GM19468 (cell line): Measurements from ENCODE around the gene SCAND1.
A peak's percentile ranks its signal among the peaks of the same experiment; 100 is the strongest.
"Not testable (repeated sequence)": the region's sequence is repeated elsewhere in the genome, so short reads cannot be mapped to it uniquely, and the experiment has no call there.

Experiments
- ATAC-seq: cut with Tn5 transposase; IDR thresholded peaks from one replicate; pipeline ENCODE4 v1.9.1; 2021; ENCODE audit warnings: mild to moderate bottlenecking, moderate library complexity, moderate number of reproducible peaks; ENCODE audit not compliant: unreplicated experiment; ENCODE audit errors: extremely low read depth

The SCAND1 gene

GRCh38 chr20:35954200-35954906, at the start of gene SCAND1:
Gene SCAND1 (minus strand): TSS chr20:35954502. CDS start chr20:35954284, 218 bp downstream.
- ATAC-seq, result peak; percentile 86

- no peak for ATAC-seq
Measured at GRCh38 chr20:36004045-36004444, 49.7 kb upstream of the SCAND1 start.

DNA sequence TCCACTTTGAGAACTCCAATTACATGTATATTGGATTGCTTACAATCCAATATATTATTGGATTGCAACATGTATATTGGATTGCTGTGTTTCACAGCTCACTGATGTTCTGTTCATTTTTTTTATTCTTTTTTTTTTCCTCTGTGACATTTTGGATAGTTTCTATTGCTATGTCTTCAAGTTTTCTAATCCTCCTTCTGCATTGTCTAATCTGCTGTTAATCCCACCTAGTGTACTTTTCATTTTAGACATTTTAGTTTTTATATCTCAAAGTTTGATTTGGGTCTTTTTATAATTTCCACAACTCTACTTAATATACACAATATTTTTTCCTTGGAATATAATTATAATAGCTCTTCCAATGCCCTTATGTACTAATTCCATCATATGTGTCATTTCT, 48.6 kb upstream of the SCAND1 start:
- ATAC-seq, result no peak

DNA sequence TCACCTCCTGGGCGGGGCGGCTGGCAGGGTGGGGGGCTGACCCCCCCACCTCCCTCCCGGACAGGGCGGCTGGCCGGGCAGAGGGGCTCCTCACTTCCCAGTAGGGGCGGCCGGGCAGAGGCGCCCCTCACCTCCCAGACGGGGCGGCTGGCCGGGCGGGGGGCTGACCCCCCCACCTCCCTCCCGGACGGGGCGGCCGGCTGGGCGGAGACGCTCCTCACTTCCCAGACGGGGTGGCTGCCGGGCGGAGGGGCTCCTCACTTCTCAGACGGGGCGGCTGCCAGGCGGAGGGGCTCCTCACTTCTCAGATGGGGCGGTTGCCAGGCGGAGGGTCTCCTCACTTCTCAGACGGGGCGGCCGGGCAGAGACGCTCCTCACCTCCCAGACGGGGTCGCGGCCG, 47.0 kb upstream of the SCAND1 start:
- ATAC-seq, result not testable (repeated sequence)

DNA sequence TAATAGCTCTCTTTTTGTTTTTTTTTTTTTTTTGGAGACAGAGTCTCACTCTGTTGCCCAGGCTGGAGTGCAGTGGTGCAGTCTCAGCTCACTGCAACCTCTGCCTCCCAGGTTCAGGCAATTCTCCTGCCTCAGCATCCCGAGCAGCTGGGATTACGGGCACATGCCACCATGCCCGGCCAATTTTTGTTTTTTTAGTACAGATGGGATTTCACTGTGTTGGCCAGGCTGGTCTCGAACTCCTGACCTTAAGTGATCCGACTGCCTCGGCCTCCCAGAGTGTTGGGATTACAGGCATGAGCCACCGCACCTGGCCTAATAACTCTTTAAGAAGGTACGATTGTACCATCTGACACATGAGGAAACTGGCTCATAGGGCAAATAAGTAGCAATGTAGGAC, 42.2 kb upstream of the SCAND1 start:
- ATAC-seq, result not testable (repeated sequence)

DNA sequence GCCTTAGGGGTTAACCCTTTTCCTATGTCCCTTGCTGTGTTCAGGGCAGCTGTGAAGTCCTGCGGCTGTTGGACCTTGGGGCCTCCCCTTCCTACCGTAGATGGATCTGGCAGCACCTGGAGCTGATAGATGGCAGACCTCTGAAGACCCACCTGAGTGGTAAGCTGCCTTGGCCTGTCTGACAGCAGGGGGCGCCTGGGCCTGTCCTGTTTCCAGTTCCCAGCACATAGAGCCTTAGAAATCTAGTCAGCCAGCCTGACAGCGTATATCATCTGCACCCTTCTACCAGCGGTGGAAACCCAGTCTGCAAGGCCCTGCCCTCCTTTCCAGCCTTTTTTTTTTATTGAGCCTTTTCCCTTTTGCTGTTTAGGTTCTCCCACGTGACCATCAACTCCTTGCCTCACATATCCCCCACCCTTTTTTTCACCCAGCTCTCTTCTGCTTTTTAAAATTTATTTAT, 40.7 kb upstream of the SCAND1 start:
- ATAC-seq, result no peak

DNA sequence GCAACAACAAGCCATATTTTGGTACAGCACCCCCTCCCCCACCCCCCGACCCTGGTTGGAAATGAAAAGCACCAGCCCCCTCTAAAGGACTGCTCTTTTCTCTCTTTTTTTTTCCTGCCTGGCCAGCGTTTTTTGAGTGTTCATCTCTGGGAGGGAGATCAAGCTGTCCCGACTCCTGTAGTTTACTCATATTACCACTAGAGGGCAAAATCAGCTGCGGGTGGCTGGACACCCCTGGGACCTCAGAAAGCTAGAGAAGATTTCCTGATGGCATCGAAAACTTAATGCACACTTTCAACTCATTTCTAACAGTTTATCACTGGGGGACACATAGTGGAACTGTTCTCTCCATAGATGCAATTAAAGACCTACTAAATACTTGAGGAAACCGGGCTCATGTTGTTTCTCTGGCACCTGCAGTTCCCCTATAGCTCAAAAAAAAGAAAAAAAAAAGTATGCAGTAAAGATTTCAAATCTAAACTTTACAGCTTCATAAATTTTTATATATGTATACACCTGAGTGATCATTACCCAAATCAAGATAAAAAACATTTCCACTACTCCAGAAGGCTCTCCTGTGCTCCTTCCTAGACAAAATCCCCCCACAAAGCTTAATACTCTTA, 38.5 kb upstream of the SCAND1 start:
- no peak for ATAC-seq

DNA sequence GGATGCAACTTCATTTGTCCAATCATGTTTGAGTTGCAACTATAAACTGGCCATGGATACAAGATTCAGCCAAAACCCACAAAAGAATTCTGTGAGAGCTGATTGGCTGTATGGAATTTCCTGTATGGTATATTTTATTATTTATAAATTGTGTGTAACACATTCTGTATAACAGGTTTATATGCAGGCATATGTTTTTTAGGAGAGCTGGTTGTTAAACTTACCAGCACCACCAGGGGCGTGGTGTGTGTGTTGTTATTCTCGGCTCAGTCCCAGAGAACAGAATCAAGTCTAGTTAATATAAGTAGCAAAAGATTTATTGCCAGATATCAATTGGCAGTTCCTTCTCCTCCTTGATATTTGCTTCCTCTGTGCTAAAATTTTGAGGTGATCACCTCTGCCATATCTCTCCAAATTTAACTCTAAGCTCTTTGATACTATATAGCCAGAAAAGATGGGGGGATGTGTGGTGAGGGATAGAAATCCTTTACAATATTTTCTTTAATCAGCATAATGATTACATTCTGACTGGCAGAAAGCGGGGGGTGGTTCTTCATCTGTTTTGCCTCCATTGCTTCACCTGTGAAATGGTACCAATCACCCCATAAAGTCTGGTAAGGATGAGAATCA, 37.0 kb upstream of the SCAND1 start:
- no peak for ATAC-seq

DNA sequence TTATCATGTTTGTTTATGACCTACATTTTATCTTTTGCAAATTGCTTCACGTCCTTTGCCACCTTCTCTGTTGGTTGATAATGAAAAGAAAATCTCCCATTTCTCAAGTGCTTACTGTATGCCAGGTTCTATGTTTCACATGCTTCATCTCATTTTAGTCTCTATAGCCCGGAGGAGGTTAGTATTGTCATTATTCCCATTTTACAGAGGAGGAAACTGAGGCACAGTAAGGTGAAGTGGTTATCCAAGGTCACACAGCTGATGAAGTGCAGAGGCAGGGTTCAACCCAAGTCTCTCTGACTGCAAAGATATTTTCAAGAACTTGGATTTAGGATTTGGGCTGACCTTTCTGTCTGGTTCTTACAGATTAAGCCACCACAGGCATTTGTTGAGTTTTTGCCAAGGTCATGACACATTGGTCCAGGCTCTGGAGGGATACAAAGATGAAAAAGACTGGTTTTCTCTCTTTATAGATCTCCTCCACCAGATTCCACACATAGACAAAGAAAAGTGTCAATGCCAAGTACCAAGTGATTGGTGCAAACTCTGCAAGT, 34.7 kb upstream of the SCAND1 start:
- ATAC-seq, result no peak

GRCh38 chr20:35985806-35986205, 31.5 kb upstream of the SCAND1 start:
- no peak for ATAC-seq

GRCh38 chr20:35984382-35984781, 30.1 kb upstream of the SCAND1 start:
- ATAC-seq, result no peak

DNA sequence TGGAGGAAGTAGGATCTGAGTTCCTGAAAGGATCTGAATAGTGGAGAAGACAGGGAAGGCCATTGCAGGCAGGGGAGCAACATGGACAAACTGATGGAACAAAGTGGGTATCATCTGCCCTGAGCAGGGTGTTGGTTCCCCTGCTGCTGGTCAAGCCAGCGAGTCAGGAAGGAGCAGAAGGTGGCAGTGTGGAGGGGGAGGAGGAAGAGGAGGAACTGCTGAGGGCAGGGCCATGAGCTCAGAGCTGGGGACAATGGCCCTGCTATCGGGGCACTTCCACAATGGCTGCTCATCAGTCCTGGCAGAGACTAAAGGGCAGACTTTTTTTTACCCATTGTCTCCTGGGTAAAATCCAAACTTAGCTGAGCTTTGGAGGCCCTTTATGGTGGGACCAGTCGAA, 27.7 kb upstream of the SCAND1 start:
- ATAC-seq, result no peak

- no peak for ATAC-seq
Measured at GRCh38 chr20:35979544-35979943, 25.2 kb upstream of the SCAND1 start.

- ATAC-seq, result no peak
Measured at GRCh38 chr20:35978041-35978513, 23.8 kb upstream of the SCAND1 start.

DNA sequence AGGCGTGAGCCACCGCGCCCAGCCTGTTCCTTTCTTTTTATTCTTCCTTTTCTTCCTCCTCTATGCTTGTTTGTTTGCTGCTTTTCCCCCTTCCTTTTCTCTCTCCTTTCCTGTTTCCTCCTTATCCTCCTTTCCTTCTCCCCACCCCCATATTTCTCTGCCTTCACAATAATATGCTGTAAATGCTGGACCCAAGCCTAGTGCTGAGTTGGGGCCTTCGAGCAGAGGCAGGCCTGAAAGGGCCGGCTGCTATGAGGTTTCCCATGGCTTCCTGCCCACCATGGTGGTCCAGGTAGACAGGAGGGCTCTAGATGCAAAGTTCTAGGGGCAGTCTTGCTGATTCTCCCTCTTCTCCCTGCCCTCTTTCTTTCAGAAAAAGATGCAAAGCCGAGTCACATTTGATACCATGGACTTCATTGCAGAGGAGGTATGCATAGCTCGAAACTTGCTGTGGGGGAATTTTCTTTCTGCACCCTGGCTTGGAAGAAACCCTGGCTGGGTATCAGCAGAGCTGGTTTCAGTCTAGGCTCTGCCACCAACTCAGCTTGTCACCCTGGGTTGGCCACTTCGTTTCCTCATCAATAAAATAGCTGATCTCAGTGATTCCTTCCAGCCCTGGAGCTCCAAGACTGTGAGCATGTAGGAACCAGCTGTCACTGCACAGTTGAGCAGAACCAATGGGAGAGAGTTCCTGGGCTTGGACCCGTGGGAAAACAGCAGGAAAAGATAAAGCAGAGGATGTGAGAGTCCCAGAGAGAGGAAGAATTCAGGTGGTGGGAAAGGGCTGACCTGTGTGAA, 21.5 kb upstream of the SCAND1 start:
- ATAC-seq, result no peak

DNA sequence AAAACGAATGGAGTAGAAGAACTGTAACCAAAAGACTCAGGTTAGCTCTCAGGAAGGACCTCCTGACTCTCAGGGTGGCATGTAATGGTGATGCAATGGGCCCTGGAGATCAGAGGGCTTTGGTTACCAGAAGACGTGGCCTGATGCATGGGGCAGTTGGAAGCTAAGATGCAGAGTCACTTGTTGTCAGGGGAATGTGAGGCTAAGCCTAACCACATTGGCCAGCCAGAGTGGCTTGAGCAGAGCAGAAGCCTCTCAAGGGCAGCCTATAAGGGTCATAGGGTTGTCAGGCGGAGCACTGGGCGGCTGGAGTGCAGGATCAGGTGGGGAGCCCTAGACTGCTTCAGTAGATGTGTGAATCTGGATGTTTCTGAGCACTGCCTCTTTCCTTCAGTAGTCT, 20.0 kb upstream of the SCAND1 start:
- ATAC-seq, result no peak

GRCh38 chr20:35972462-35972861, 18.2 kb upstream of the SCAND1 start:
- no peak for ATAC-seq

- ATAC-seq, result no peak
Measured at GRCh38 chr20:35971981-35972380, 17.7 kb upstream of the SCAND1 start.

- no peak for ATAC-seq
Measured at GRCh38 chr20:35968930-35969329, 14.6 kb upstream of the SCAND1 start.

GRCh38 chr20:35967979-35968640, 13.8 kb upstream of the SCAND1 start, which contains the start of gene CNBD2:
Gene CNBD2 (plus strand): TSS chr20:35968590. CDS start chr20:35968763, 173 bp downstream.
- no peak for ATAC-seq
